Measurements from ENCODE around the gene ABCA7.

The ABCA7 gene

DNA sequence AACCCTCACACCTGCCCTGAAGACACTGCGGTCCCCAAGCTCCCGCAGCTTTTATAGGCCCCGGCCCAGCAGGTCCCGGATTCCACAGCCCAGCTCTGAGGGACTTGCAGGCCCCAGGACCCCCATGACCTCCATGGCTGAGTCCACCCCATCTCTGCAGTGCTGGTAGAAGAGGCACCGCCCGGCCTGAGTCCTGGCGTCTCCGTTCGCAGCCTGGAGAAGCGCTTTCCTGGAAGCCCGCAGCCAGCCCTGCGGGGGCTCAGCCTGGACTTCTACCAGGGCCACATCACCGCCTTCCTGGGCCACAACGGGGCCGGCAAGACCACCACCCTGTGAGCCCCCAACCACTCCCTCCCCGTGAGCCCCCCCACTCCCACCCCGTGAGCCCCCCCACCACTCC, 9.2 kb downstream of the ABCA7 start:
- H3K36me3 ChIP-seq (ENCODE audit: control insufficient read depth, low read length) = peaks cover 32% of the 10 kb centered on the region
- no peaks in the 10 kb centered on the region for H3K79me2 ChIP-seq (ENCODE audit: control insufficient read depth, low read length)
- H3K27me3 ChIP-seq (ENCODE audit: control insufficient read depth, low read length) = no peaks in the 10 kb centered on the region
- H3F3A ChIP-seq (ENCODE audit: control insufficient read depth, insufficient read depth) = no peaks in the 10 kb centered on the region
- H3K4me2 ChIP-seq (ENCODE audit: low read length) = no peak overlapping the region
- no peaks in the 10 kb centered on the region for H4K20me1 ChIP-seq (ENCODE audit: control insufficient read depth, insufficient read depth, low read depth, low read length)
- H3K27ac ChIP-seq (ENCODE audit: low read depth, low read length) = no peak overlapping the region
- no peak for TF ChIP-seq EZH2phosphoT487 (IDR thresholded peaks at IDR 0.05; ENCODE audit: borderline replicate concordance, low read length)
- TF ChIP-seq, protein P1, sequence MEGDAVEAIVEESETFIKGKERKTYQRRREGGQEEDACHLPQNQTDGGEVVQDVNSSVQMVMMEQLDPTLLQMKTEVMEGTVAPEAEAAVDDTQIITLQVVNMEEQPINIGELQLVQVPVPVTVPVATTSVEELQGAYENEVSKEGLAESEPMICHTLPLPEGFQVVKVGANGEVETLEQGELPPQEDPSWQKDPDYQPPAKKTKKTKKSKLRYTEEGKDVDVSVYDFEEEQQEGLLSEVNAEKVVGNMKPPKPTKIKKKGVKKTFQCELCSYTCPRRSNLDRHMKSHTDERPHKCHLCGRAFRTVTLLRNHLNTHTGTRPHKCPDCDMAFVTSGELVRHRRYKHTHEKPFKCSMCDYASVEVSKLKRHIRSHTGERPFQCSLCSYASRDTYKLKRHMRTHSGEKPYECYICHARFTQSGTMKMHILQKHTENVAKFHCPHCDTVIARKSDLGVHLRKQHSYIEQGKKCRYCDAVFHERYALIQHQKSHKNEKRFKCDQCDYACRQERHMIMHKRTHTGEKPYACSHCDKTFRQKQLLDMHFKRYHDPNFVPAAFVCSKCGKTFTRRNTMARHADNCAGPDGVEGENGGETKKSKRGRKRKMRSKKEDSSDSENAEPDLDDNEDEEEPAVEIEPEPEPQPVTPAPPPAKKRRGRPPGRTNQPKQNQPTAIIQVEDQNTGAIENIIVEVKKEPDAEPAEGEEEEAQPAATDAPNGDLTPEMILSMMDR (IDR thresholded peaks at IDR 0.05; ENCODE audit: low read depth, low read length, poor library complexity, severe bottlenecking) = no peak
- H3K4me3 ChIP-seq (ENCODE audit: low read length) = no peak overlapping the region
- H3K9me2 ChIP-seq (replicated peaks; ENCODE audit: control insufficient read depth, low read length) = no peaks in the 10 kb centered on the region
- H3K9me3 ChIP-seq (ENCODE audit: control insufficient read depth, insufficient read depth, low read length) = no peaks in the 10 kb centered on the region
- H3K4me1 ChIP-seq (ENCODE audit: control insufficient read depth, low read length) = no peaks in the 10 kb centered on the region

- Histone ChIP-seq H3K27me3 (ENCODE audit: control insufficient read depth, low read length) (no peaks in the 10 kb centered on the region), H3K4me3 (ENCODE audit: low read length) (no peak overlapping the region), H3K4me1 (ENCODE audit: control insufficient read depth, low read length) (no peaks in the 10 kb centered on the region), H3K9me2 (replicated peaks; ENCODE audit: control insufficient read depth, low read length) (no peaks in the 10 kb centered on the region), H3K79me2 (ENCODE audit: control insufficient read depth, low read length) (no peaks in the 10 kb centered on the region), H4K20me1 (ENCODE audit: control insufficient read depth, insufficient read depth, low read depth, low read length) (no peaks in the 10 kb centered on the region), H3K4me2 (ENCODE audit: low read length) (no peak overlapping the region), H3F3A (ENCODE audit: control insufficient read depth, insufficient read depth) (no peaks in the 10 kb centered on the region), H3K27ac (ENCODE audit: low read depth, low read length) (no peak overlapping the region), H3K36me3 (ENCODE audit: control insufficient read depth, low read length) (peaks cover 34% of the 10 kb centered on the region), H3K9me3 (ENCODE audit: control insufficient read depth, insufficient read depth, low read length) (no peaks in the 10 kb centered on the region)
- TF ChIP-seq, protein P1 (IDR thresholded peaks at IDR 0.05; ENCODE audit: low read depth, low read length, poor library complexity, severe bottlenecking) = no peak
- TF ChIP-seq EZH2phosphoT487 (IDR thresholded peaks at IDR 0.05; ENCODE audit: borderline replicate concordance, low read length) = no peak
Observed at GRCh38 chr19:1049800-1050199, 9.9 kb downstream of the ABCA7 start.

DNA sequence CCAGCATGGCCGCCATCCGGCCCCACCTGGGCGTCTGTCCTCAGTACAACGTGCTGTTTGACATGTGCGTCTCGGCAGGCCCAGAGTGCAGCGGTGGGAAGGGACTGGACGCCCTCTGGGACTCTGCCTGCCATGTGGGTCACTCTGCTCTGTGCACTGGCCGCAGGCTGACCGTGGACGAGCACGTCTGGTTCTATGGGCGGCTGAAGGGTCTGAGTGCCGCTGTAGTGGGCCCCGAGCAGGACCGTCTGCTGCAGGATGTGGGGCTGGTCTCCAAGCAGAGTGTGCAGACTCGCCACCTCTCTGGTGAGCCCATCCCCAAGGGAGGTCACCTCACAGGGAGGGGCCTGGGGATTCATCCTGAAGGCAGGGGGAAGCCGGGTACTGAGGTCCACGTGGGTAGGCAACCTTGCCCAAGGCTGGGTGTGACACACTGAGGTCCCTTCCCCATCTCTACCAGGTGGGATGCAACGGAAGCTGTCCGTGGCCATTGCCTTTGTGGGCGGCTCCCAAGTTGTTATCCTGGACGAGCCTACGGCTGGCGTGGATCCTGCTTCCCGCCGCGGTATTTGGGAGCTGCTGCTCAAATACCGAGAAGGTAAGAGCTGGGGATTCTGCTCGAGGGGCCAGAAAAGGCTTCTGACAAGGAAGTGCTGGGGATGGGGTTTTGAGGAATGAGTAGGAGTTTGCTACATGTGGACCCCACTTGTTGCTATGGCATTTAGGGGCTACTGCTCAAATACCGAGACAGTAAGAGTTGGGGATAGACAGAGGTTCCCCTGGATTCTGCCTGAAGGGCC, 11.3 kb downstream of the ABCA7 start:
- Histone ChIP-seq H3K9me2 (replicated peaks; ENCODE audit: control insufficient read depth, low read length) (no peaks in the 10 kb centered on the region), H3F3A (ENCODE audit: control insufficient read depth, insufficient read depth) (no peaks in the 10 kb centered on the region), H3K4me2 (ENCODE audit: low read length) (no peak overlapping the region), H3K27me3 (ENCODE audit: control insufficient read depth, low read length) (no peaks in the 10 kb centered on the region), H3K4me3 (ENCODE audit: low read length) (no peak overlapping the region), H3K4me1 (ENCODE audit: control insufficient read depth, low read length) (no peaks in the 10 kb centered on the region), H3K27ac (ENCODE audit: low read depth, low read length) (no peak overlapping the region), H4K20me1 (ENCODE audit: control insufficient read depth, insufficient read depth, low read depth, low read length) (no peaks in the 10 kb centered on the region), H3K79me2 (ENCODE audit: control insufficient read depth, low read length) (no peaks in the 10 kb centered on the region), H3K36me3 (ENCODE audit: control insufficient read depth, low read length) (peaks cover 23% of the 10 kb centered on the region; the same call in 1 of the 2 replicates), H3K9me3 (ENCODE audit: control insufficient read depth, insufficient read depth, low read length) (no peaks in the 10 kb centered on the region)
- TF ChIP-seq, protein P1 (IDR thresholded peaks at IDR 0.05; ENCODE audit: low read depth, low read length, poor library complexity, severe bottlenecking) = no peak
- TF ChIP-seq EZH2phosphoT487 (IDR thresholded peaks at IDR 0.05; ENCODE audit: borderline replicate concordance, low read length) = no peak

Measured in DOHH2 (cell line).